Stomach (tissue), 9 donors: ENCODE measurements around the gene NRAP. TPM values are rescaled to one million over a fixed set of nuclear protein-coding genes. Genes with fewer than 3 reads are reported as not detected.
"Not testable (repeated sequence)": the region's sequence is repeated elsewhere in the genome, so short reads cannot be mapped to it uniquely, and the experiment has no call there.

Experiments used
- DNase-seq, 2 donors: peaks; one replicate each; pipeline versions ENCODE4 v3.0.0 to v3.0.0-alpha.2; 2013 to 2019
- H3K27ac ChIP-seq, 5 donors: fragments of 200-600 bp in 4 of 5; sonication (generic) in 4 of 5; one replicate each; pipeline ENCODE4 v1.5.1; 2013 to 2019; ENCODE audit warnings: mild to moderate bottlenecking in 1 of 5, moderate library complexity in 1 of 5
- H3K27me3 ChIP-seq, 3 donors: fragments of 200-600 bp; sonication (generic); one replicate each; pipeline ENCODE4 v1.5.1; 2017 to 2019; ENCODE audit warnings: mixed run types in 1 of 3
- H3K36me3 ChIP-seq, 4 donors: fragments of 200-600 bp; sonication (generic); 1 replicate in 3 of 4; 2 replicates in 1 of 4; pipeline ENCODE4 v1.5.1; 2016 to 2019
- H3K4me1 ChIP-seq, 4 donors: fragments of 200-600 bp; sonication (generic); one replicate each; pipeline ENCODE4 v1.5.1; 2016 to 2019
- H3K4me3 ChIP-seq, 4 donors: fragments of 200-600 bp; sonication (generic) in 3 of 4; one replicate each; pipeline ENCODE4 v1.5.1; 2016 to 2019; ENCODE audit warnings: mild to moderate bottlenecking in 1 of 4
- H3K9me3 ChIP-seq, 4 donors: fragments of 200-600 bp; sonication (generic); one replicate each; pipeline ENCODE4 v1.5.1; 2016 to 2019
- CTCF ChIP-seq, 7 experiments: fragments of 450-650 bp in 4 of 7; fragments of 200-600 bp in 3 of 7; sonication (generic) in 3 of 7; IDR thresholded peaks; one replicate each; pipeline ENCODE4 v1.5.1; 2016 to 2019; ENCODE audit warnings: antibody characterized with exemption in 7 of 7, control low read depth in 2 of 7, mild to moderate bottlenecking in 1 of 7
- EP300 ChIP-seq: sonication (generic); formaldehyde crosslinking; IDR thresholded peaks from one replicate; pipeline ENCODE4 v1.6.1; 2017; ENCODE audit warnings: antibody characterized with exemption
- POLR2A ChIP-seq, 4 donors: fragments of 450-650 bp; IDR thresholded peaks; one replicate each; pipeline ENCODE4 v1.6.1; 2016; ENCODE audit warnings: antibody characterized with exemption in 4 of 4, control low read depth in 2 of 4, mild to moderate bottlenecking in 1 of 4, moderate library complexity in 1 of 4
- POLR2AphosphoS5 ChIP-seq, 3 donors: sonication (generic); formaldehyde crosslinking; IDR thresholded peaks; one replicate each; pipeline ENCODE4 v1.6.1; 2016; ENCODE audit warnings: antibody characterized with exemption in 3 of 3
- WGBS, 5 donors: extraction: QIAGEN DNeasy Blood & Tissue Kit in 3 of 5; methylation state at CpG; one replicate each; pipeline versions ENCODE4 v1.1.5 to v1.1.7; 2013 to 2018; 5-methylcytosine and 5-hydroxymethylcytosine counted together
- intact Hi-C: fragments of 100-400 bp; cut with DNase I; formaldehyde crosslinking; loops from one replicate; pipeline ENCODE4 v1.15.1; 2023; ENCODE audit warnings: low total_unique reads
- polyA plus RNA-seq, 3 donors: library from polyadenylated mRNA; stranded (reverse); fragments of 200-250 nt; gene quantifications; one replicate each; pipeline ENCODE4 v1.2.3, GENCODE V29; 2013
- total RNA-seq, 5 donors: library from RNA; depleted of rRNA; stranded (reverse); fragments of >200 nt; gene quantifications; one replicate each; pipeline versions ENCODE4 v1.1.0 to v1.2.3, GENCODE V29; 2014 to 2016
- donor health status: healthy with polysubstance abuse.
- donor health status: Bipolar disorder and iron deficiency.
- donor health status: healthy.

Gene NRAP
- total and polyA plus RNA-seq, 8 donors: 0.03 to 0.92 (median 0.19) TPM; not detected in 4

DNA sequence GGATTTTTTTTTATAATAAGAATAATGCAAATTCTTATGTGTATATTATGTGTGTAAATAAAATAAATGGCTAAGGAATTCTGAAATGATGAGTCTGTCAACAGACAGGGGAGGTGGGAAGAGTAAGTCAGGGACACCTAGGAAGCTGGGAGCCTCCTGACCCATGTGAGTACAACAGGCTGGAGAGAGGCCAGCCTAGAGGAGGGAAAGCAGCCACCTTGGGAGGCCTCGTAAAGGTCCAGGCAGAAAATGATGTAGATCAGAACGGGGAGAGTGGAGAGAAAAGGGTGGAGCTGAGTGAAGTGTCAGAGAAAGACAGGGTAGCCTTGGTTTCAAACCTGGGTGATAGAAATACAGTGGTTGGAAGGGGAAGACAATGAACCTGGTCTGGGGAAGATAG is 6.9 kb downstream of the NRAP start:
- DNase-seq: no peak
- intact Hi-C loops: no loop called here
- no peak overlapping the region for H3K4me3 ChIP-seq
- H3K27ac ChIP-seq: no peak overlapping the region
- no peaks in the 10 kb centered on the region for H3K36me3 ChIP-seq
- no peaks in the 10 kb centered on the region for H3K9me3 ChIP-seq
- H3K4me1 ChIP-seq: no peaks in the 10 kb centered on the region
- TF ChIP-seq POLR2A (IDR thresholded peaks at IDR 0.05) (no peak), EP300 (no peak), CTCF (IDR thresholded peaks at IDR 0.05) (no peak), POLR2AphosphoS5 (IDR thresholded peaks at IDR 0.05) (no peak)
- no peaks in the 10 kb centered on the region for H3K27me3 ChIP-seq
- 44 to 65% (median 59%) methylated on average over 2 of the region's 2 CpGs for WGBS, 5 donors

GRCh38 chr10:113652456-113652855 is 11.4 kb downstream of the NRAP start:
- intact Hi-C loops, H3K27me3 ChIP-seq, H3K9me3 ChIP-seq, H3K4me3 ChIP-seq, H3K36me3 ChIP-seq, H3K4me1 ChIP-seq, H3K27ac ChIP-seq, DNase-seq: not testable (repeated sequence)
- 84 to 94% (median 93%) methylated on average over 3 of the region's 3 CpGs for WGBS, 5 donors

GRCh38 chr10:113651898-113652297 is 11.9 kb downstream of the NRAP start:
- Histone ChIP-seq H3K27ac (no peak overlapping the region), H3K36me3 (no peaks in the 10 kb centered on the region), H3K27me3 (no peaks in the 10 kb centered on the region), H3K4me1 (peaks cover 0 to 4% (median 1%) of the 10 kb centered on the region in 4 donors), H3K4me3 (no peak overlapping the region), H3K9me3 (no peaks in the 10 kb centered on the region)
- 21 to 50% (median 41%) methylated on average over 1 of the region's 1 CpG for WGBS, 5 donors
- intact Hi-C loops: no loop called here
- no peak for DNase-seq
- no peak for TF ChIP-seq CTCF (IDR thresholded peaks at IDR 0.05)
- TF ChIP-seq EP300: no peak
- no peak for TF ChIP-seq POLR2A (IDR thresholded peaks at IDR 0.05)
- no peak for TF ChIP-seq POLR2AphosphoS5 (IDR thresholded peaks at IDR 0.05)

DNA sequence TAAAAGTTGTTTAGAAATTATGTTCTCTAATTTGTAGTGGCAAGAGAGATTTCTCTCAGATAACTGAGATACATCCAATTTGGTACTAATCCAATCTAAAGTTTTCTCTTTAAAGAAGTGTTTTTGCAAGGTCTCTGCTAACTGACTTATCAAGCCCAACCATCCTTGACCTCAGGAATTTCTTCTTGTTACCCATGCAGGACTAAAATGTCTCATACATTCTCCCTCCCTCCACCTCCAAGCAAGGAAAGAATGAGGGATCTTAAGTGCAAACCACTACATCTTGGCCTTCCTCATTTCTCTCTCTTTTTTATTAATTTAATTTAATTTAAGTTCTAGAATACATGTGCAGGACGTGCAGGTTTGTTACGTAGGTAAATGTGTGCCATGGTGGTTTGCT is 12.8 kb downstream of the NRAP start:
- no peaks in the 10 kb centered on the region for H3K9me3 ChIP-seq
- H3K27me3 ChIP-seq: no peaks in the 10 kb centered on the region
- DNase-seq: no peak
- intact Hi-C loops: no loop called here
- H3K4me3 ChIP-seq: no peak overlapping the region
- H3K36me3 ChIP-seq: no peaks in the 10 kb centered on the region
- H3K27ac ChIP-seq: no peak overlapping the region
- H3K4me1 ChIP-seq: peaks cover 0 to 8% (median 1%) of the 10 kb centered on the region in 4 donors
- TF ChIP-seq EP300 (no peak), CTCF (IDR thresholded peaks at IDR 0.05) (no peak), POLR2AphosphoS5 (IDR thresholded peaks at IDR 0.05) (no peak), POLR2A (IDR thresholded peaks at IDR 0.05) (no peak)
- 73 to 98% (median 95%) methylated on average over 2 of the region's 2 CpGs for WGBS, 5 donors

DNA sequence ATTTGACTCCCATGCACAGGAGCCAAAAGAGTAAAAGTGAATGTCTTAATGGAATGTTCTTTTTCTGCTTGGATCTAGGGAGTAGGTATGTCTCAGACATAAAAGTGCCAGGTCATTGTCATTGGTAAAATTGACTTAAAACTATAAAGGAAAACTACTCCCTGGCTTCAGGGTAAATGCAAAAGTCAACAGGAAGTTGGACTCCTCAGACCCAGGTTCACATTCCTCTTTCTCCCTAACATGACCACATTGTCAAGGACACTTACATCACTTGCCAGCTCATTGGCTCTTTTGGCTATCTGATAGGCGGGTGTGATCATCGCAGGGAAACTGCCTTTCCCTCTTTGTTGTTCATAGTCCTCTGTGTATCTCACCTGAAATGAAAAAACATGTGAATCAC is 13.7 kb downstream of the NRAP start:
- intact Hi-C loops: no loop called here
- no peak for DNase-seq
- H3K4me3 ChIP-seq: no peak overlapping the region
- H3K36me3 ChIP-seq: no peaks in the 10 kb centered on the region
- no peak overlapping the region for H3K27ac ChIP-seq
- H3K4me1 ChIP-seq: peaks cover 0 to 10% (median 2%) of the 10 kb centered on the region in 4 donors
- TF ChIP-seq EP300 (no peak), POLR2AphosphoS5 (IDR thresholded peaks at IDR 0.05) (no peak), POLR2A (IDR thresholded peaks at IDR 0.05) (no peak), CTCF (IDR thresholded peaks at IDR 0.05) (no peak)
- no peaks in the 10 kb centered on the region for H3K27me3 ChIP-seq
- 91 to 99% (median 96%) methylated on average over 2 of the region's 2 CpGs for WGBS, 5 donors
- no peaks in the 10 kb centered on the region for H3K9me3 ChIP-seq
